ENCODE data around the gene SH2D6.

The SH2D6 gene

GRCh38 chr2:85434696-85435095, 16.2 kb downstream of the SH2D6 start:
- Histone ChIP-seq H2BK15ac (ENCODE audit: low read depth, poor library complexity, severe bottlenecking) (peak overlapping the region; percentile 85), H2AFZ (ENCODE audit: low read depth, low read length) (no peak overlapping the region), H2BK5ac (ENCODE audit: low read depth, low read length, poor library complexity, severe bottlenecking) (no peak overlapping the region), H2BK12ac (ENCODE audit: low read length in 2 of 2) (peak overlapping the region; percentile 72 to 85), H3K4ac (ENCODE audit: low read depth in 1 of 2, low read length in 2 of 2) (no peak overlapping the region), H3K4me3 (ENCODE audit: insufficient read depth in 1 of 2, low read depth in 1 of 2, low read length in 2 of 2) (no peak overlapping the region), H3K9me3 (ENCODE audit: control insufficient read depth, low read length) (no peaks in the 10 kb centered on the region), H3K4me1 (ENCODE audit: control insufficient read depth, insufficient read depth, low read depth, low read length) (peaks cover 67% of the 10 kb centered on the region), H3K79me1 (replicated peaks; ENCODE audit: low read length, poor library complexity, severe bottlenecking) (no peaks in the 10 kb centered on the region), H3K18ac (ENCODE audit: low read depth in 1 of 2, low read length in 2 of 2) (peak overlapping the region in 1 of 2 experiments; percentile 40), H4K91ac (ENCODE audit: low read length) (peak overlapping the region; percentile 77), H2AK5ac (ENCODE audit: low read length, severe bottlenecking) (peak overlapping the region; percentile 17), H2BK120ac (ENCODE audit: low read depth, low read length) (peak overlapping the region; percentile 71), H3K9ac (ENCODE audit: low read length) (peak overlapping the region; percentile 46), H3K4me2 (ENCODE audit: low read length, poor library complexity, severe bottlenecking) (no peak overlapping the region), H3K36me3 (ENCODE audit: control insufficient read depth in 1 of 2, insufficient read depth in 2 of 2, low read depth in 1 of 2, low read length in 2 of 2) (no peaks in the 10 kb centered on the region), H3K27me3 (ENCODE audit: control insufficient read depth in 1 of 2, insufficient read depth in 1 of 2, low read length in 2 of 2) (no peaks in the 10 kb centered on the region), H4K8ac (ENCODE audit: low read length) (no peak overlapping the region), H3K14ac (ENCODE audit: low read length in 2 of 2) (no peak overlapping the region), H3K27ac (ENCODE audit: low read length, poor library complexity, severe bottlenecking) (no peak overlapping the region), H3K23ac (ENCODE audit: low read length in 2 of 2) (no peak overlapping the region)
- 56% methylated on average over 2 of the region's 8 CpGs for WGBS
- no peak for DNase-seq

GRCh38 chr2:85435220-85435958, 16.9 kb downstream of the SH2D6 start:
- Histone ChIP-seq H3K18ac (ENCODE audit: low read depth in 1 of 2, low read length in 2 of 2) (peak overlapping the region; percentile 7 to 63), H3K14ac (ENCODE audit: low read length in 2 of 2) (no peak overlapping the region), H3K4me2 (ENCODE audit: low read length, poor library complexity, severe bottlenecking) (no peak overlapping the region), H2AK5ac (ENCODE audit: low read length, severe bottlenecking) (peak overlapping the region; percentile 36), H2BK5ac (ENCODE audit: low read depth, low read length, poor library complexity, severe bottlenecking) (no peak overlapping the region), H2BK120ac (ENCODE audit: low read depth, low read length) (peak overlapping the region; percentile 77), H3K27ac (ENCODE audit: low read length, poor library complexity, severe bottlenecking) (no peak overlapping the region), H3K27me3 (ENCODE audit: control insufficient read depth in 1 of 2, insufficient read depth in 1 of 2, low read length in 2 of 2) (no peaks in the 10 kb centered on the region), H3K4ac (ENCODE audit: low read depth in 1 of 2, low read length in 2 of 2) (peak overlapping the region; percentile 40 to 67), H3K4me3 (ENCODE audit: insufficient read depth in 1 of 2, low read depth in 1 of 2, low read length in 2 of 2) (no peak overlapping the region), H3K23ac (ENCODE audit: low read length in 2 of 2) (no peak overlapping the region), H4K8ac (ENCODE audit: low read length) (peak overlapping the region; percentile 62), H3K36me3 (ENCODE audit: control insufficient read depth in 1 of 2, insufficient read depth in 2 of 2, low read depth in 1 of 2, low read length in 2 of 2) (no peaks in the 10 kb centered on the region), H2BK15ac (ENCODE audit: low read depth, poor library complexity, severe bottlenecking) (peak overlapping the region; percentile 87), H3K79me1 (replicated peaks; ENCODE audit: low read length, poor library complexity, severe bottlenecking) (no peaks in the 10 kb centered on the region), H2BK12ac (ENCODE audit: low read length in 2 of 2) (peak overlapping the region; percentile 72 to 85), H2AFZ (ENCODE audit: low read depth, low read length) (no peak overlapping the region), H3K4me1 (ENCODE audit: control insufficient read depth, insufficient read depth, low read depth, low read length) (peaks cover 63% of the 10 kb centered on the region), H3K9me3 (ENCODE audit: control insufficient read depth, low read length) (no peaks in the 10 kb centered on the region), H4K91ac (ENCODE audit: low read length) (peak overlapping the region; percentile 77), H3K9ac (ENCODE audit: low read length) (no peak overlapping the region)
- 95% methylated on average over 21 of the region's 21 CpGs for WGBS
- no peak for DNase-seq

- Histone ChIP-seq H3K4me3 (ENCODE audit: insufficient read depth in 1 of 2, low read depth in 1 of 2, low read length in 2 of 2) (no peak overlapping the region), H3K14ac (ENCODE audit: low read length in 2 of 2) (no peak overlapping the region), H2AK5ac (ENCODE audit: low read length, severe bottlenecking) (peak overlapping the region; percentile 33), H2BK15ac (ENCODE audit: low read depth, poor library complexity, severe bottlenecking) (peak overlapping the region; percentile 87), H3K27me3 (ENCODE audit: control insufficient read depth in 1 of 2, insufficient read depth in 1 of 2, low read length in 2 of 2) (no peaks in the 10 kb centered on the region), H3K79me1 (replicated peaks; ENCODE audit: low read length, poor library complexity, severe bottlenecking) (no peaks in the 10 kb centered on the region), H3K4me1 (ENCODE audit: control insufficient read depth, insufficient read depth, low read depth, low read length) (peaks cover 57% of the 10 kb centered on the region), H3K36me3 (ENCODE audit: control insufficient read depth in 1 of 2, insufficient read depth in 2 of 2, low read depth in 1 of 2, low read length in 2 of 2) (no peaks in the 10 kb centered on the region), H3K4me2 (ENCODE audit: low read length, poor library complexity, severe bottlenecking) (no peak overlapping the region), H3K9me3 (ENCODE audit: control insufficient read depth, low read length) (no peaks in the 10 kb centered on the region), H3K18ac (ENCODE audit: low read depth in 1 of 2, low read length in 2 of 2) (peak overlapping the region; percentile 91 to 98), H4K8ac (ENCODE audit: low read length) (peak overlapping the region; percentile 100), H2AFZ (ENCODE audit: low read depth, low read length) (no peak overlapping the region), H2BK5ac (ENCODE audit: low read depth, low read length, poor library complexity, severe bottlenecking) (no peak overlapping the region), H2BK12ac (ENCODE audit: low read length in 2 of 2) (peak overlapping the region; percentile 72 to 85), H3K23ac (ENCODE audit: low read length in 2 of 2) (no peak overlapping the region), H3K4ac (ENCODE audit: low read depth in 1 of 2, low read length in 2 of 2) (peak overlapping the region; percentile 40 to 63), H4K91ac (ENCODE audit: low read length) (peak overlapping the region; percentile 79), H3K27ac (ENCODE audit: low read length, poor library complexity, severe bottlenecking) (no peak overlapping the region), H3K9ac (ENCODE audit: low read length) (peak overlapping the region; percentile 85), H2BK120ac (ENCODE audit: low read depth, low read length) (peak overlapping the region; percentile 1)
- no peak for DNase-seq
- 92% methylated on average over 16 of the region's 16 CpGs for WGBS
Measured at GRCh38 chr2:85435981-85436835, 17.7 kb downstream of the SH2D6 start.

Measured in mesenchymal stem cell (in vitro differentiated cells and primary cell).